Activated T-helper 1 cell treated with anti-CD3 and anti-CD28 coated beads, Interleukin-12 subunit alpha, Interleukin-12 subunit beta, Interleukin-2, Interleukin-4 antibody, amounts not matched to agents 30 ng/mL and 10 ng/mL and 1 ng/mL, durations not matched to agents 14 hours and 24 hours and 36 hours (primary cell): ENCODE results near the gene PPP6R2. TPM values are rescaled to one million over a fixed set of nuclear protein-coding genes. Genes with fewer than 3 reads are reported as not detected.

Experiments
- DNase-seq: peaks from one replicate; pipeline ENCODE4 v3.0.0; 2021; ENCODE audit warnings: low spot score
- H3K27ac Mint-ChIP-seq: one replicate; pipeline ENCODE4 v1.8.0; 2021; ENCODE audit warnings: mild to moderate bottlenecking, mixed read lengths
- H3K27me3 Mint-ChIP-seq: one replicate; pipeline ENCODE4 v1.8.0; 2022; ENCODE audit warnings: mild to moderate bottlenecking, moderate library complexity, mixed read lengths; ENCODE audit not compliant: insufficient read depth
- H3K36me3 Mint-ChIP-seq: one replicate; pipeline ENCODE4 v1.8.0; 2021; ENCODE audit warnings: low read depth, mixed read lengths
- H3K4me1 Mint-ChIP-seq: one replicate; pipeline ENCODE4 v1.8.0; 2021; ENCODE audit warnings: low read depth, mixed read lengths
- H3K4me3 Mint-ChIP-seq: one replicate; pipeline ENCODE4 v1.8.0; 2021; ENCODE audit warnings: mild to moderate bottlenecking, moderate library complexity, mixed read lengths
- H3K9me3 Mint-ChIP-seq: one replicate; pipeline ENCODE4 v1.8.0; 2021; ENCODE audit warnings: mixed read lengths
- intact Hi-C: fragments of 100-400 bp; cut with micrococcal nuclease; formaldehyde crosslinking; loops from one replicate; pipeline ENCODE4 v1.15.1; 2024
- total RNA-seq: library from RNA; stranded (reverse); gene quantifications from 2 replicates; pipeline ENCODE4 v1.2.3, GENCODE V29; 2022

The PPP6R2 gene
- total RNA-seq, 1 donor from 2014 or later = 46.0 TPM

GRCh38 chr22:50474710-50475651 lies 131.9 kb downstream of the PPP6R2 start, which contains the start of gene SBF1:
TSS of gene SBF1 (minus strand) at chr22:50475035. CDS start at chr22:50474840, 195 bp downstream.
- peak within 1 kb of the TSS; percentile 74 for H3K27ac Mint-ChIP-seq
- intact Hi-C loops = loop anchor here (1.0 to 10.0 kb wide), 6 partner anchors 32 to 230 kb away; partner anchors contain the start of genes CHKB, LMF2, PPP6R2 and SCO2
- no peaks in the 10 kb centered on the region for H3K36me3 Mint-ChIP-seq
- H3K4me3 Mint-ChIP-seq = peak within 1 kb of the TSS; percentile 87
- DNase-seq = peak; percentile 87
- H3K9me3 Mint-ChIP-seq = no peaks in the 10 kb centered on the region
- H3K27me3 Mint-ChIP-seq = peaks cover 13% of the 10 kb centered on the region
- H3K4me1 Mint-ChIP-seq = peaks cover 38% of the 10 kb centered on the region

GRCh38 chr22:50475652-50476002 lies 132.5 kb downstream of the PPP6R2 start:
- H3K27ac Mint-ChIP-seq = no peak overlapping the region
- H3K9me3 Mint-ChIP-seq = no peaks in the 10 kb centered on the region
- peak overlapping the region; percentile 57 for H3K4me3 Mint-ChIP-seq
- no peaks in the 10 kb centered on the region for H3K36me3 Mint-ChIP-seq
- peaks cover 19% of the 10 kb centered on the region for H3K27me3 Mint-ChIP-seq
- no peak for DNase-seq
- intact Hi-C loops = loop anchor here (1.0 to 10.0 kb wide), 6 partner anchors 32 to 231 kb away; partner anchors contain the start of genes CHKB, LMF2, PPP6R2 and SCO2
- peaks cover 36% of the 10 kb centered on the region for H3K4me1 Mint-ChIP-seq

- Mint-ChIP-seq H3K36me3 (no peaks in the 10 kb centered on the region), H3K9me3 (no peaks in the 10 kb centered on the region), H3K27ac (peak overlapping the region; percentile 63), H3K4me1 (peaks cover 27% of the 10 kb centered on the region), H3K4me3 (peak overlapping the region; percentile 57), H3K27me3 (peaks cover 21% of the 10 kb centered on the region)
- DNase-seq = no peak
- intact Hi-C loops = loop anchor here (10.0 kb wide), 1 partner anchor 232 kb away; the partner anchor contains the start of gene TUBGCP6
Observed at GRCh38 chr22:50476868-50477267, 133.7 kb downstream of the PPP6R2 start.

GRCh38 chr22:50477923-50478322 lies 134.8 kb downstream of the PPP6R2 start:
- DNase-seq = no peak
- Mint-ChIP-seq H3K4me1 (peaks cover 17% of the 10 kb centered on the region), H3K9me3 (no peaks in the 10 kb centered on the region), H3K4me3 (no peak overlapping the region), H3K27ac (no peak overlapping the region), H3K36me3 (no peaks in the 10 kb centered on the region), H3K27me3 (peaks cover 21% of the 10 kb centered on the region)
- intact Hi-C loops = loop anchor here (10.0 kb wide), 1 partner anchor 233 kb away; the partner anchor contains the start of gene TUBGCP6

GRCh38 chr22:50479721-50480120 lies 136.6 kb downstream of the PPP6R2 start:
- H3K4me1 Mint-ChIP-seq = peaks cover 4% of the 10 kb centered on the region
- peaks cover 21% of the 10 kb centered on the region for H3K27me3 Mint-ChIP-seq
- H3K36me3 Mint-ChIP-seq = no peaks in the 10 kb centered on the region
- H3K9me3 Mint-ChIP-seq = no peaks in the 10 kb centered on the region
- peak overlapping the region; percentile 72 for H3K4me3 Mint-ChIP-seq
- H3K27ac Mint-ChIP-seq = no peak overlapping the region
- intact Hi-C loops = loop anchor here (10.0 kb wide), 1 partner anchor 235 kb away; the partner anchor contains the start of gene TUBGCP6
- no peak for DNase-seq

GRCh38 chr22:50481045-50481439 lies 137.9 kb downstream of the PPP6R2 start:
- Mint-ChIP-seq H3K27ac (no peak overlapping the region), H3K36me3 (no peaks in the 10 kb centered on the region), H3K4me3 (peak overlapping the region; percentile 72), H3K27me3 (peaks cover 21% of the 10 kb centered on the region), H3K9me3 (no peaks in the 10 kb centered on the region), H3K4me1 (peaks cover 4% of the 10 kb centered on the region)
- intact Hi-C loops = loop anchor here (1.0 kb wide), 1 partner anchor 26 kb away; the partner anchor contains the start of gene LMF2
- DNase-seq = no peak

- Mint-ChIP-seq H3K36me3 (no peaks in the 10 kb centered on the region), H3K27me3 (peaks cover 21% of the 10 kb centered on the region), H3K4me1 (peaks cover 4% of the 10 kb centered on the region), H3K9me3 (no peaks in the 10 kb centered on the region), H3K4me3 (peak within 1 kb of the TSS; percentile 83), H3K27ac (no peak within 1 kb of the TSS)
- DNase-seq = peak; percentile 73
- intact Hi-C loops = loop anchor here (1.0 kb wide), 1 partner anchor 26 kb away; the partner anchor contains the start of gene LMF2
Observed at GRCh38 chr22:50481440-50482106, 138.4 kb downstream of the PPP6R2 start, which contains the start of gene ADM2. TSS of gene ADM2 (plus strand) at chr22:50481543. CDS start at chr22:50481848, 305 bp downstream.

- H3K4me1 Mint-ChIP-seq = peaks cover 4% of the 10 kb centered on the region
- no peaks in the 10 kb centered on the region for H3K9me3 Mint-ChIP-seq
- H3K27me3 Mint-ChIP-seq = peaks cover 18% of the 10 kb centered on the region
- no peak for DNase-seq
- H3K27ac Mint-ChIP-seq = no peak overlapping the region
- H3K4me3 Mint-ChIP-seq = peak overlapping the region; percentile 83
- no peaks in the 10 kb centered on the region for H3K36me3 Mint-ChIP-seq
- intact Hi-C loops = no loop called here
Observed at GRCh38 chr22:50482107-50483074, 139.3 kb downstream of the PPP6R2 start.

GRCh38 chr22:50483106-50483505 lies 140.0 kb downstream of the PPP6R2 start:
- Mint-ChIP-seq H3K9me3 (no peaks in the 10 kb centered on the region), H3K4me3 (peak overlapping the region; percentile 53), H3K27ac (no peak overlapping the region), H3K36me3 (no peaks in the 10 kb centered on the region), H3K4me1 (peaks cover 4% of the 10 kb centered on the region), H3K27me3 (peaks cover 18% of the 10 kb centered on the region)
- intact Hi-C loops = no loop called here
- DNase-seq = no peak

GRCh38 chr22:50483556-50483955 lies 140.4 kb downstream of the PPP6R2 start:
- Mint-ChIP-seq H3K36me3 (no peaks in the 10 kb centered on the region), H3K27ac (no peak overlapping the region), H3K27me3 (peaks cover 16% of the 10 kb centered on the region), H3K4me1 (peaks cover 4% of the 10 kb centered on the region), H3K9me3 (no peaks in the 10 kb centered on the region), H3K4me3 (peak overlapping the region; percentile 53)
- intact Hi-C loops = no loop called here
- no peak for DNase-seq

- Mint-ChIP-seq H3K9me3 (no peaks in the 10 kb centered on the region), H3K27me3 (peaks cover 14% of the 10 kb centered on the region), H3K36me3 (no peaks in the 10 kb centered on the region), H3K27ac (no peak overlapping the region), H3K4me1 (peaks cover 4% of the 10 kb centered on the region), H3K4me3 (peak overlapping the region; percentile 53)
- intact Hi-C loops = no loop called here
- DNase-seq = no peak
Observed at GRCh38 chr22:50483977-50484853, 141.1 kb downstream of the PPP6R2 start.
